ENCODE results near the gene AP3S1. TPM values are rescaled to one million over a fixed set of nuclear protein-coding genes. Genes with fewer than 3 reads are reported as not detected.
"Not testable (repeated sequence)": the region's sequence is repeated elsewhere in the genome, so short reads cannot be mapped to it uniquely, and the experiment has no call there.

The AP3S1 gene
- total RNA-seq, 2 donors from 2014 or later = 54.7 to 83.7 TPM

DNA sequence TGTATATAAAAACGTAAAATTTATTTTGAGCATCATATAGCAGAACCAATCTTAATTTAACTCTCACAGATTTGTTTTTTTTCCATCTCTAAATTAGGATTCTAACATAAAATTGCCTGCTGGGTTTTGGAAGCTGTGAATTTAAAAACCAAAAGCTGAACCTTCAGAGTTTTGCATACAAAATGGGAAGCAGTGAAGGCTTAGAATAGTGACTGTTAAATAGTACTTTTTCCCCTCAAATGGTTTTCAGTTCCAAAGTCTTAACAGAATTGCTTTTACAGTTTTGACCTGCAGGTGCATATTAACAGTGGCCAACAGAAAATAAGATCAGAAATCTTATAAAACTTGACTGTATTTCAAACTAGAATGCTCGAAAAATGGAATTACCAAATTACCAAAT is 65.4 kb downstream of the AP3S1 start:
- no peak overlapping the region for H3K4me3 ChIP-seq
- no peaks in the 10 kb centered on the region for H3K36me3 ChIP-seq
- DNase-seq (ENCODE audit: low spot score) = no peak
- TF ChIP-seq, protein P1, sequence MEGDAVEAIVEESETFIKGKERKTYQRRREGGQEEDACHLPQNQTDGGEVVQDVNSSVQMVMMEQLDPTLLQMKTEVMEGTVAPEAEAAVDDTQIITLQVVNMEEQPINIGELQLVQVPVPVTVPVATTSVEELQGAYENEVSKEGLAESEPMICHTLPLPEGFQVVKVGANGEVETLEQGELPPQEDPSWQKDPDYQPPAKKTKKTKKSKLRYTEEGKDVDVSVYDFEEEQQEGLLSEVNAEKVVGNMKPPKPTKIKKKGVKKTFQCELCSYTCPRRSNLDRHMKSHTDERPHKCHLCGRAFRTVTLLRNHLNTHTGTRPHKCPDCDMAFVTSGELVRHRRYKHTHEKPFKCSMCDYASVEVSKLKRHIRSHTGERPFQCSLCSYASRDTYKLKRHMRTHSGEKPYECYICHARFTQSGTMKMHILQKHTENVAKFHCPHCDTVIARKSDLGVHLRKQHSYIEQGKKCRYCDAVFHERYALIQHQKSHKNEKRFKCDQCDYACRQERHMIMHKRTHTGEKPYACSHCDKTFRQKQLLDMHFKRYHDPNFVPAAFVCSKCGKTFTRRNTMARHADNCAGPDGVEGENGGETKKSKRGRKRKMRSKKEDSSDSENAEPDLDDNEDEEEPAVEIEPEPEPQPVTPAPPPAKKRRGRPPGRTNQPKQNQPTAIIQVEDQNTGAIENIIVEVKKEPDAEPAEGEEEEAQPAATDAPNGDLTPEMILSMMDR (IDR thresholded peaks at IDR 0.05) = no peak
- no peaks in the 10 kb centered on the region for H3K27me3 ChIP-seq (replicated peaks; ENCODE audit: insufficient read depth)
- no peaks in the 10 kb centered on the region for H3K4me1 ChIP-seq (ENCODE audit: control insufficient read depth in 1 of 2, low read depth in 2 of 2)
- no peaks in the 10 kb centered on the region for H3K9me3 ChIP-seq
- no peak for ATAC-seq (ENCODE audit: insufficient number of reproducible peaks, low FRiP score, low read depth)
- no peak overlapping the region for H3K27ac ChIP-seq

- not testable (repeated sequence) for H3K4me1 ChIP-seq (ENCODE audit: control insufficient read depth in 1 of 2, low read depth in 2 of 2); H3K27ac ChIP-seq; H3K4me3 ChIP-seq; H3K9me3 ChIP-seq; H3K27me3 ChIP-seq (replicated peaks; ENCODE audit: insufficient read depth); ATAC-seq (ENCODE audit: insufficient number of reproducible peaks, low FRiP score, low read depth); DNase-seq (ENCODE audit: low spot score)
- H3K36me3 ChIP-seq = peaks cover 11% of the 10 kb centered on the region
These were observed 72.1 kb downstream of the AP3S1 start for GRCh38 chr5:115913623-115914400.

GRCh38 chr5:115920171-115920725 is 78.5 kb downstream of the AP3S1 start:
- DNase-seq (ENCODE audit: low spot score) (no peak), ATAC-seq (ENCODE audit: insufficient number of reproducible peaks, low FRiP score, low read depth) (no peak)
- H3K36me3 ChIP-seq = peaks cover 7% of the 10 kb centered on the region
- H3K27me3 ChIP-seq (replicated peaks; ENCODE audit: insufficient read depth) = no peaks in the 10 kb centered on the region
- H3K4me3 ChIP-seq = no peak overlapping the region
- TF ChIP-seq, protein P1 (IDR thresholded peaks at IDR 0.05) = no peak
- no peak overlapping the region for H3K27ac ChIP-seq
- H3K4me1 ChIP-seq (ENCODE audit: control insufficient read depth in 1 of 2, low read depth in 2 of 2) = no peaks in the 10 kb centered on the region
- no peaks in the 10 kb centered on the region for H3K9me3 ChIP-seq

GRCh38 chr5:115928578-115929407 is 87.1 kb downstream of the AP3S1 start:
- H3K4me3 ChIP-seq; DNase-seq (ENCODE audit: low spot score); H3K36me3 ChIP-seq; ATAC-seq (ENCODE audit: insufficient number of reproducible peaks, low FRiP score, low read depth); H3K9me3 ChIP-seq; H3K4me1 ChIP-seq (ENCODE audit: control insufficient read depth in 1 of 2, low read depth in 2 of 2); H3K27me3 ChIP-seq (replicated peaks; ENCODE audit: insufficient read depth); H3K27ac ChIP-seq: not testable (repeated sequence)

GRCh38 chr5:115930171-115930570 is 88.4 kb downstream of the AP3S1 start:
- H3K36me3 ChIP-seq; H3K9me3 ChIP-seq; ATAC-seq (ENCODE audit: insufficient number of reproducible peaks, low FRiP score, low read depth); H3K4me3 ChIP-seq; DNase-seq (ENCODE audit: low spot score); H3K27ac ChIP-seq; H3K27me3 ChIP-seq (replicated peaks; ENCODE audit: insufficient read depth); H3K4me1 ChIP-seq (ENCODE audit: control insufficient read depth in 1 of 2, low read depth in 2 of 2): not testable (repeated sequence)

DNA sequence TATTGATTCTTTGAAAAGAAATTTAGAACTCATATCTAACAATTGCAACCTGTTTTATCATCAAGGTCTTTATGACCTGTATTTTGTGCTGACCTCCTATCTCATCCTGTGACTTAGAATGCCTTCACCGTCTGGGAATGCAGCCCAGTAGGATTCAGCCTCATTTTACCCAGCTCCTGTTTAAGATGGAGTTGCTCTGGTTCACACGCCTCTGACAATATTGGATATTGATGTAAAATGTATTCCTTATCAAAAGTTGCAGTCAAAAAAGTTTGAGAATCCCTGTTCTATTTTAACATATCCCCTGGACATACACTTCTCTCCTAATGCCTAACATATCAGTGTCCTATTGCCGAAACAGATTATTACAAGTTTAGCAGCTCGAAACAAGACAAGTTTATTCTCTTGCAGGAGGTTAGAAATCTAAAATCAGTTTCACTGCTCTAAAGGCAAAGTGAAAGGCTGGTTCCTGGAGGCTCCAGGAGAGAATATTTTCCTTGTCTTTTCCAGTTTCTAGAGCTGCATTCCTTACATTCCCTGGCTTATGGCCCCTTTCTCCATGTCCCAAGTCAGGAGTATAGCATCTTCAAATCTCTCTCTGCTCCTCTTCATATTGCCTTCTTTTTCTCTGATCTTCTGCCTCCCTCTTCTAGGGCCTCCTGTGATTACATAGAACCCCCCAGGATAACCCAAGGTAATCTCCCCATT is 89.0 kb downstream of the AP3S1 start:
- Histone ChIP-seq H3K36me3 (no peaks in the 10 kb centered on the region), H3K9me3 (no peaks in the 10 kb centered on the region), H3K4me1 (ENCODE audit: control insufficient read depth in 1 of 2, low read depth in 2 of 2) (no peaks in the 10 kb centered on the region), H3K4me3 (no peak overlapping the region), H3K27ac (no peak overlapping the region), H3K27me3 (replicated peaks; ENCODE audit: insufficient read depth) (no peaks in the 10 kb centered on the region)
- ATAC-seq (ENCODE audit: insufficient number of reproducible peaks, low FRiP score, low read depth) = no peak
- DNase-seq (ENCODE audit: low spot score) = no peak
- TF ChIP-seq, protein P1 (IDR thresholded peaks at IDR 0.05) = no peak

Measured in thoracic aorta (tissue), 2 donors.